GM21723 (cell line): ENCODE results near the gene NMUR1.
A peak's percentile ranks its signal among the peaks of the same experiment; 100 is the strongest.

ENCODE experiments used
- ATAC-seq: cut with Tn5 transposase; IDR thresholded peaks from one replicate; pipeline ENCODE4 v1.9.1; 2021; ENCODE audit warnings: mild to moderate bottlenecking, moderate library complexity; ENCODE audit not compliant: unreplicated experiment

The NMUR1 gene

GRCh38 chr2:231554327-231554726, 24.1 kb upstream of the NMUR1 start:
- no peak for ATAC-seq

- no peak for ATAC-seq
Observed at GRCh38 chr2:231552752-231553151, 22.5 kb upstream of the NMUR1 start.

- no peak for ATAC-seq
Observed at GRCh38 chr2:231549446-231550239, 19.4 kb upstream of the NMUR1 start.

GRCh38 chr2:231548752-231549151, 18.5 kb upstream of the NMUR1 start:
- no peak for ATAC-seq

GRCh38 chr2:231547315-231548110, 17.3 kb upstream of the NMUR1 start:
- no peak for ATAC-seq

GRCh38 chr2:231546014-231546715, 15.9 kb upstream of the NMUR1 start:
- no peak for ATAC-seq

GRCh38 chr2:231545105-231545902, 15.1 kb upstream of the NMUR1 start:
- peak; percentile 99 for ATAC-seq

- no peak for ATAC-seq
Observed at GRCh38 chr2:231542136-231542535, 11.9 kb upstream of the NMUR1 start.

GRCh38 chr2:231541645-231542044, 11.4 kb upstream of the NMUR1 start:
- no peak for ATAC-seq

GRCh38 chr2:231539991-231540390, 9.7 kb upstream of the NMUR1 start:
- ATAC-seq: no peak

- ATAC-seq: no peak
Observed at GRCh38 chr2:231535961-231536360, 5.7 kb upstream of the NMUR1 start.

- ATAC-seq: no peak
Observed at GRCh38 chr2:231533777-231534125, 3.5 kb upstream of the NMUR1 start.

- ATAC-seq: no peak
Observed at GRCh38 chr2:231533086-231533776, 3.0 kb upstream of the NMUR1 start.

GRCh38 chr2:231532756-231533035, 2.5 kb upstream of the NMUR1 start:
- ATAC-seq: no peak

- ATAC-seq: no peak
Observed at GRCh38 chr2:231531883-231532755, 1.9 kb upstream of the NMUR1 start.

- no peak for ATAC-seq
Observed at GRCh38 chr2:231531466-231531865, 1.2 kb upstream of the NMUR1 start.

GRCh38 chr2:231528636-231529030, 1.6 kb downstream of the NMUR1 start:
- no peak for ATAC-seq

- no peak for ATAC-seq
Observed at GRCh38 chr2:231527955-231528635, 2.1 kb downstream of the NMUR1 start.

- ATAC-seq: no peak
Observed at GRCh38 chr2:231527091-231527395, 3.2 kb downstream of the NMUR1 start.
